ENCODE results near the gene DYTN.

DYTN gene

GRCh38 chr2:206641226-206641625 is 77.0 kb downstream of the DYTN start:
- TF ChIP-seq CTCF (IDR thresholded peaks at IDR 0.05; ENCODE audit: low read depth, low read length), result no peak
- Histone ChIP-seq H3K27ac (no peak overlapping the region), H3K9me3 (ENCODE audit: severe bottlenecking) (no peaks in the 10 kb centered on the region), H3K27me3 (ENCODE audit: insufficient read depth, low read depth, severe bottlenecking) (no peaks in the 10 kb centered on the region), H3K36me3 (no peaks in the 10 kb centered on the region), H3K4me3 (ENCODE audit: low read depth, low read length) (no peak overlapping the region)
- no peak for DNase-seq

DNA sequence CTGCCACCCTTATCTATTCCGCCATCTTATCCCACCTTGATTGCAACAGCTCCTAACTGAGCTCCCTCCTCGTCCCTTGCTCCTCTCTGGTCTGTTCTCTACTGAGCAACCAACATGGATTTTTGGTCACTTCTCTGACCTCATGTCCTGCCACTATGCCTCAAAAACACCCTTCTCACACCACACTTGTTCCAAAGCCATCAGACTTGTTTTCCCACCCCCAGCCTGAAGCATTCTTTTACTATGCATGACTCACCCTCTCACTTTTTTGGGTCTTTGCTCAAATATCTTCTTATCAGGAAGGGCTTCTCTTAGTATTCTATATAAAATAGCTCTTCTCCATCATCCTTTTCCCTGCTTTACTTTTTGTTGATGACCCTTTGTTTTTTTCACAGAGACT is 78.6 kb downstream of the DYTN start:
- no peak overlapping the region for H3K27ac ChIP-seq
- no peaks in the 10 kb centered on the region for H3K36me3 ChIP-seq
- H3K27me3 ChIP-seq (ENCODE audit: insufficient read depth, low read depth, severe bottlenecking), result no peaks in the 10 kb centered on the region

GRCh38 chr2:206635015-206635414 is 83.2 kb downstream of the DYTN start:
- no peaks in the 10 kb centered on the region for H3K36me3 ChIP-seq
- TF ChIP-seq CTCF (IDR thresholded peaks at IDR 0.05; ENCODE audit: low read depth, low read length), result no peak
- no peak for DNase-seq
- H3K27me3 ChIP-seq (ENCODE audit: insufficient read depth, low read depth, severe bottlenecking), result no peaks in the 10 kb centered on the region
- H3K4me3 ChIP-seq (ENCODE audit: low read depth, low read length), result no peak overlapping the region
- H3K9me3 ChIP-seq (ENCODE audit: severe bottlenecking), result no peaks in the 10 kb centered on the region
- no peak overlapping the region for H3K27ac ChIP-seq

More for the DNA sequence above, 78.6 kb downstream of the DYTN start:
- no peak for DNase-seq
- H3K4me3 ChIP-seq (ENCODE audit: low read depth, low read length), result no peak overlapping the region
- TF ChIP-seq CTCF (IDR thresholded peaks at IDR 0.05; ENCODE audit: low read depth, low read length), result no peak
- H3K9me3 ChIP-seq (ENCODE audit: severe bottlenecking), result no peaks in the 10 kb centered on the region

DNA sequence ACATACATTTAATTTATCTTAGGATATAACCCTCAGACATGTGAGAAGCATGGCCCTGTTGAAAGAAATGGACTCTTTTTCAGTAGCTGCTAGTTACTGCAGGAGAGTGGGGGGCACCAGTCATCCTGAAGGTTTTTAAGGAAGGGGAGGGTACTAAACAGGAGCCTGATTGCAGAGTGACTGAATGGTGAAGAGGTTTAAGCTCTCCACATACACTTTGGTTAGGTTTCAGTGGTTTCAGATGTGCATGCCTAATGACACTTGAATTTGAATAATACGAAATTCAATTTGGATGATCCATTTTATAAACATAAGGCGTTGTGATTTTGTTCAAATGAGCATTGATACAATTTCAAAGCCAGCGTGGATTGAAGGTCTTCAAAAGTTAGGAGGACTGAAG is 86.9 kb downstream of the DYTN start:
- H3K27ac ChIP-seq, result no peak overlapping the region
- DNase-seq, result no peak
- H3K4me3 ChIP-seq (ENCODE audit: low read depth, low read length), result no peak overlapping the region

DNA sequence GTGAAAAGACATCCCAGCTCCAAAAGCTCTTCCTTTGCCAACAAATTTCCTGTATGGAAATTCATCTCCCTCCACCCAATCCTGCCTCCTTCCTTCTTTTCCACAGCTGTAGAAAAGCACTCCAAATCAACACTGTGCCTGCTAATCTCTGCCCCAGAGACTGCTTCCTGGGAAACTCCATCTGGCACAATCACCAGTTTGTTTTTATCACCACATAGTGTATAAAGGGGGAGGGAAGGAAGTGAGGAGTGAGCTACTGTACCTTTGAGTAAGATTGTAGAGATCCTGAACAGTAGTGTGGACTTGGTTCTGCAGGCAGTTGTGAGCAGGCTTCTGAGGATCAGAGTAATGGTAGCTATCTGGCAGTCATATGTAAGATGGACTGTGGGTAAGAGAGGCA is 90.6 kb downstream of the DYTN start:
- no peak for TF ChIP-seq CTCF (IDR thresholded peaks at IDR 0.05; ENCODE audit: low read depth, low read length)
- H3K4me3 ChIP-seq (ENCODE audit: low read depth, low read length), result no peak overlapping the region
- no peak for DNase-seq
- H3K9me3 ChIP-seq (ENCODE audit: severe bottlenecking), result no peaks in the 10 kb centered on the region
- H3K27ac ChIP-seq, result no peak overlapping the region
- H3K27me3 ChIP-seq (ENCODE audit: insufficient read depth, low read depth, severe bottlenecking), result no peaks in the 10 kb centered on the region
- no peaks in the 10 kb centered on the region for H3K36me3 ChIP-seq

More for the DNA sequence above, 86.9 kb downstream of the DYTN start:
- Histone ChIP-seq H3K9me3 (ENCODE audit: severe bottlenecking) (no peaks in the 10 kb centered on the region), H3K27me3 (ENCODE audit: insufficient read depth, low read depth, severe bottlenecking) (no peaks in the 10 kb centered on the region), H3K36me3 (no peaks in the 10 kb centered on the region)
- no peak for TF ChIP-seq CTCF (IDR thresholded peaks at IDR 0.05; ENCODE audit: low read depth, low read length)

DNA sequence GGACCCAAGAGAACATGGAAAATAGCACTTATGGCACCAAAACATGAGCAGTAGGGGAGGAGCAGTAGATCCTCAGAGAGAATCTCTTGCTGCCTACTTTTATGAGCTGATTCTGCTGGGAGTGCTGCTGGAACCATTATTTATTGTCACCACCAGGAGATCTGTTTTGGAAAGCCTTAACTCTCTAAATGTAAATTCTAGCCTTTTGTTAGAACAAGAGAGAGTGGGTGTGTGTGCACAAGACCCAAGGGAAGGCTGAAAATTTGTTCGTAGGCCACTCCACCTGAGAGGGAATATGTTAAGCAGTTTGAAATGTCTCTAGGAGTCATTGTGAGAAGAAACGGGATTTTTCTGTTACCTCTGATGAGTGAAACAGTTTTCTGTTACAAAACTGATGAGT is 92.1 kb downstream of the DYTN start:
- Histone ChIP-seq H3K9me3 (ENCODE audit: severe bottlenecking) (no peaks in the 10 kb centered on the region), H3K27me3 (ENCODE audit: insufficient read depth, low read depth, severe bottlenecking) (no peaks in the 10 kb centered on the region), H3K27ac (no peak overlapping the region), H3K4me3 (ENCODE audit: low read depth, low read length) (no peak overlapping the region), H3K36me3 (no peaks in the 10 kb centered on the region)
- TF ChIP-seq CTCF (IDR thresholded peaks at IDR 0.05; ENCODE audit: low read depth, low read length), result no peak
- no peak for DNase-seq
